T-helper 17 cell (primary cell): Measurements from ENCODE around the gene VEGFC. TPM values are rescaled to one million over a fixed set of nuclear protein-coding genes. Genes with fewer than 3 reads are reported as not detected.

Experiments used
- ATAC-seq: fragments of 150-1000 bp; cut with Tn5 transposase; 2 replicates; pipeline ENCODE4 v1.10.0; 2021; ENCODE audit warnings: mild to moderate bottlenecking, moderate library complexity
- DNase-seq, 3 donors: peaks; one replicate each; pipeline versions ENCODE4 v3.0.0 to v3.0.0-alpha.2; 2020 to 2021
- H3K9me3 ChIP-seq: one replicate; pipeline ENCODE4 v1.7.0; 2013; ENCODE audit warnings: low read length, mild to moderate bottlenecking; ENCODE audit not compliant: control insufficient read depth, poor library complexity, severe bottlenecking
- H3K27ac Mint-ChIP-seq: one replicate; pipeline ENCODE4 v1.8.0; 2022; ENCODE audit warnings: mild to moderate bottlenecking, moderate library complexity, mixed read lengths
- H3K27me3 Mint-ChIP-seq: one replicate; pipeline ENCODE4 v1.8.0; 2022; ENCODE audit warnings: mixed read lengths
- H3K36me3 Mint-ChIP-seq: one replicate; pipeline ENCODE4 v1.8.0; 2022; ENCODE audit warnings: low read depth, mixed read lengths
- H3K4me1 Mint-ChIP-seq: one replicate; pipeline ENCODE4 v1.8.0; 2022; ENCODE audit warnings: mild to moderate bottlenecking, mixed read lengths
- H3K4me3 Mint-ChIP-seq: one replicate; pipeline ENCODE4 v1.8.0; 2022; ENCODE audit warnings: mild to moderate bottlenecking, moderate library complexity, mixed read lengths
- total RNA-seq, 4 donors: library from RNA in 2 of 4; stranded (reverse) in 2 of 4; gene quantifications; one replicate each; pipeline ENCODE4 v1.2.3 and lab custom pipeline; 2022 to 2026

Gene VEGFC
- total RNA-seq, 2 donors from 2014 or later, result 1.8 TPM; not detected in 1

DNA sequence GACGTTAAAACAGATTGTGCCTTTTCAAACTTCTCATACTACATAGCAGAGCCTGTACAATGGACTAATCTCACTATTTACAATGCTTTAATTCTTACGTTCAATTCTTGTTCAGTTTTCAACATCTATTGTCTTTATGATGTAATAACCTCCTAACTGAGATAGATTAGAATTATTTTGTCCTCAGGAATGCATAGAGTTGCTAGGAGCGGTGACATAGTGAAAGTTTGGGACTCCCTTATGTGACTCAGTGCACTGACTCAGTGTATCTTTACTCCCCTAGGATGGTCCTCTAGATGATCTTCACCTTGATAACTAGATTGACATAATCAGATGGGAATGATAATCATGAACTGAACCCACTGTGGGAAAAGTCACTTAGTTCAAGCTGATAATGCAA is 151.5 kb downstream of the VEGFC start:
- Mint-ChIP-seq H3K36me3 (no peaks in the 10 kb centered on the region), H3K4me3 (no peak overlapping the region), H3K27me3 (no peaks in the 10 kb centered on the region), H3K27ac (no peak overlapping the region), H3K4me1 (no peaks in the 10 kb centered on the region)
- no peak for ATAC-seq
- no peaks in the 10 kb centered on the region for H3K9me3 ChIP-seq
- DNase-seq, result no peak

DNA sequence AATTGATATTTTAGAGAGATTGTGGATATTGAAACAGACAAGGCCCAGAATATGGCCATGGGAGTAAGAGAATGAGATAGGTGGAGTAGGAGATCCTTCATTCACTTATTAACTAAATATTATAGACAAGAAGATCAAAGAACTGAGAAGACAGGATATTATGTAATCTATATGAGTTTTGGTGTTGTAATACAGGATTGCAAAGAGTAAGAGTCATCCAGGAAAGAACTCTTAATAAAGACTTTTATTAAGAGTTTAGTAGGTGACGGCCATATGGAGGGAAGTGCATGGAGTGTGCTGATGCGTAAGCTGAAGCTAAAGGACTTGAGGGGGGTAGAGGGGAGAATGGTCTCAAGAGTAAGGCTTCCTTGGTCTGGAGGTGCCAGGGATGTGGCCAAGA is 153.7 kb downstream of the VEGFC start:
- Mint-ChIP-seq H3K4me3 (no peak overlapping the region), H3K27ac (no peak overlapping the region), H3K27me3 (no peaks in the 10 kb centered on the region), H3K4me1 (no peaks in the 10 kb centered on the region), H3K36me3 (no peaks in the 10 kb centered on the region)
- no peaks in the 10 kb centered on the region for H3K9me3 ChIP-seq
- ATAC-seq (no peak), DNase-seq (no peak)

GRCh38 chr4:176636292-176636691 is 156.4 kb downstream of the VEGFC start:
- no peaks in the 10 kb centered on the region for H3K9me3 ChIP-seq
- no peak overlapping the region for H3K4me3 Mint-ChIP-seq
- no peaks in the 10 kb centered on the region for H3K36me3 Mint-ChIP-seq
- H3K27me3 Mint-ChIP-seq, result no peaks in the 10 kb centered on the region
- no peaks in the 10 kb centered on the region for H3K4me1 Mint-ChIP-seq
- DNase-seq (no peak), ATAC-seq (no peak)
- H3K27ac Mint-ChIP-seq, result no peak overlapping the region

GRCh38 chr4:176635372-176636261 is 157.1 kb downstream of the VEGFC start:
- no peak for ATAC-seq
- no peak overlapping the region for H3K4me3 Mint-ChIP-seq
- no peaks in the 10 kb centered on the region for H3K27me3 Mint-ChIP-seq
- no peaks in the 10 kb centered on the region for H3K9me3 ChIP-seq
- no peak overlapping the region for H3K27ac Mint-ChIP-seq
- no peak for DNase-seq
- no peaks in the 10 kb centered on the region for H3K36me3 Mint-ChIP-seq
- no peaks in the 10 kb centered on the region for H3K4me1 Mint-ChIP-seq
